Neuronal stem cell (in vitro differentiated cells): ENCODE results near the gene IVD.

Experiments
- DNase-seq: peaks from one replicate; pipeline ENCODE4 v3.0.0-alpha.2; 2013; ENCODE audit warnings: low spot score
- H2AFZ ChIP-seq: one replicate; pipeline ENCODE4 v1.6.1; 2013; ENCODE audit warnings: mild to moderate bottlenecking, low read length, inconsistent platforms
- H2AK5ac ChIP-seq: 2 replicates; pipeline ENCODE4 v1.6.1; 2013; ENCODE audit warnings: low read depth, mild to moderate bottlenecking, inconsistent platforms, low read length, moderate library complexity, mixed read lengths
- H2BK120ac ChIP-seq: 2 replicates; pipeline ENCODE4 v1.6.1; 2013; ENCODE audit warnings: low read depth, mild to moderate bottlenecking, inconsistent platforms, low read length, moderate library complexity, mixed read lengths
- H2BK12ac ChIP-seq: one replicate; pipeline ENCODE4 v1.6.1; 2013; ENCODE audit warnings: low read length, inconsistent platforms
- H2BK15ac ChIP-seq: 2 replicates; pipeline ENCODE4 v1.6.1; 2013; ENCODE audit warnings: mild to moderate bottlenecking, low read length, inconsistent platforms, mixed read lengths
- H2BK5ac ChIP-seq: one replicate; pipeline ENCODE4 v1.6.1; 2013; ENCODE audit warnings: inconsistent platforms, mild to moderate bottlenecking, low read length, moderate library complexity
- H3K14ac ChIP-seq: one replicate; pipeline ENCODE4 v1.6.1; 2013; ENCODE audit warnings: low read length, inconsistent platforms
- H3K18ac ChIP-seq: 2 replicates; pipeline ENCODE4 v1.6.1; 2013; ENCODE audit warnings: low read length, inconsistent platforms
- H3K23ac ChIP-seq: 2 replicates; pipeline ENCODE4 v1.6.1; 2013; ENCODE audit warnings: low read depth, mild to moderate bottlenecking, mixed read lengths, low read length, inconsistent platforms; ENCODE audit not compliant: poor library complexity
- H3K27ac ChIP-seq: replicated peaks from 3 replicates; pipeline ENCODE4 v1.5.1; 2013; ENCODE audit warnings: low read length, inconsistent platforms
- H3K27me3 ChIP-seq, 3 experiments: 2 replicates each; pipeline ENCODE4 v1.6.1; 2013; ENCODE audit warnings: low read length in 3 of 3, mild to moderate bottlenecking in 2 of 3, inconsistent platforms in 1 of 3, low read depth in 1 of 3, mixed read lengths in 1 of 3, moderate library complexity in 1 of 3; ENCODE audit not compliant: control insufficient read depth in 3 of 3, insufficient read depth in 3 of 3
- H3K36me3 ChIP-seq, 2 donors: replicated peaks in 1 of 2; 2 replicates each; pipeline ENCODE4 v1.6.1; 2013; ENCODE audit warnings: low read length in 2 of 2; ENCODE audit not compliant: control insufficient read depth in 2 of 2, insufficient read depth in 2 of 2
- H3K4ac ChIP-seq: 2 replicates; pipeline ENCODE4 v1.6.1; 2013; ENCODE audit warnings: inconsistent platforms, mild to moderate bottlenecking, low read length, moderate library complexity
- H3K4me1 ChIP-seq, 2 donors: 1 replicate in 1 of 2; 2 replicates in 1 of 2; pipeline ENCODE4 v1.6.1; 2013; ENCODE audit warnings: low read length in 2 of 2, low read depth in 1 of 2; ENCODE audit not compliant: control insufficient read depth in 2 of 2, insufficient read depth in 1 of 2
- H3K4me2 ChIP-seq: one replicate; pipeline ENCODE4 v1.6.1; 2013; ENCODE audit warnings: mild to moderate bottlenecking, low read length, inconsistent platforms; ENCODE audit not compliant: insufficient read depth, poor library complexity, severe bottlenecking
- H3K4me3 ChIP-seq, 2 donors: 2 replicates each; pipeline ENCODE4 v1.5.1; 2013; ENCODE audit warnings: low read length in 2 of 2, mild to moderate bottlenecking in 2 of 2, inconsistent platforms in 1 of 2, moderate library complexity in 1 of 2
- H3K79me1 ChIP-seq: one replicate; pipeline ENCODE4 v1.6.1; 2013; ENCODE audit warnings: low read depth, mild to moderate bottlenecking, inconsistent platforms, low read length, moderate library complexity
- H3K9ac ChIP-seq: one replicate; pipeline ENCODE4 v1.6.1; 2013; ENCODE audit warnings: mild to moderate bottlenecking, low read depth, low read length, inconsistent platforms; ENCODE audit not compliant: poor library complexity
- H3K9me3 ChIP-seq, 2 donors: replicated peaks in 1 of 2; 2 replicates each; pipeline versions ENCODE3 to v1.6.1; 2013; ENCODE audit warnings: low read length in 2 of 2, mild to moderate bottlenecking in 2 of 2, inconsistent platforms in 1 of 2, low read depth in 1 of 2, mixed read lengths in 1 of 2, moderate library complexity in 1 of 2; ENCODE audit not compliant: control insufficient read depth in 2 of 2, insufficient read depth in 1 of 2
- H4K8ac ChIP-seq: one replicate; pipeline ENCODE4 v1.6.1; 2013; ENCODE audit warnings: low read depth, mild to moderate bottlenecking, inconsistent platforms, low read length, moderate library complexity
- H4K91ac ChIP-seq: one replicate; pipeline ENCODE4 v1.6.1; 2013; ENCODE audit warnings: low read length, low read depth, mild to moderate bottlenecking, inconsistent platforms; ENCODE audit not compliant: poor library complexity
- WGBS, 2 donors: extraction: QIAGEN DNeasy Blood & Tissue Kit; methylation state at CpG; one replicate each; pipeline ENCODE4 v1.1.7; 2013; ENCODE audit warnings: missing lambda C conversion rate in 2 of 2, mixed read lengths in 1 of 2; ENCODE audit not compliant: insufficient read length in 2 of 2, insufficient replicate concordance in 1 of 2; ENCODE audit errors: extremely low coverage in 2 of 2; 5-methylcytosine and 5-hydroxymethylcytosine counted together

Gene IVD

GRCh38 chr15:40438712-40439111, 33.1 kb downstream of the IVD start:
- Histone ChIP-seq H3K18ac (peak overlapping the region; percentile 73), H3K14ac (no peak overlapping the region), H4K91ac (no peak overlapping the region), H3K27me3 (peaks cover 3 to 60% (median 51%) of the 10 kb centered on the region in 3 experiments), H2AFZ (peak overlapping the region; percentile 85), H3K23ac (peak overlapping the region; percentile 50), H3K27ac (no peak overlapping the region), H2BK12ac (no peak overlapping the region), H2AK5ac (peak overlapping the region; percentile 91), H3K79me1 (peaks cover 12% of the 10 kb centered on the region), H3K9ac (no peak overlapping the region), H3K4ac (no peak overlapping the region), H3K36me3 (no peaks in the 10 kb centered on the region), H3K9me3 (no peaks in the 10 kb centered on the region), H4K8ac (no peak overlapping the region), H2BK120ac (no peak overlapping the region), H2BK15ac (peak overlapping the region; percentile 91), H3K4me3 (no peak overlapping the region), H3K4me1 (peaks cover 37 to 51% of the 10 kb centered on the region in 2 donors), H3K4me2 (no peak overlapping the region), H2BK5ac (peak overlapping the region; percentile 27)
- DNase-seq, result no peak
- WGBS, 2 donors, result no CpG with 5 or more reads among the region's 12 CpGs

- Histone ChIP-seq H2BK12ac (no peak overlapping the region), H3K36me3 (no peaks in the 10 kb centered on the region), H2AK5ac (peak overlapping the region; percentile 91), H3K9ac (no peak overlapping the region), H4K8ac (no peak overlapping the region), H3K4me1 (peaks cover 41 to 58% of the 10 kb centered on the region in 2 donors), H3K4me3 (peak overlapping the region; percentile 75 to 83), H2BK15ac (peak overlapping the region; percentile 91), H2BK5ac (no peak overlapping the region), H3K27ac (no peak overlapping the region), H3K23ac (peak overlapping the region; percentile 37), H3K9me3 (no peaks in the 10 kb centered on the region), H3K4ac (no peak overlapping the region), H3K18ac (peak overlapping the region; percentile 80), H3K14ac (peak overlapping the region; percentile 11), H3K27me3 (peaks cover 3 to 56% (median 48%) of the 10 kb centered on the region in 3 experiments), H2AFZ (peak overlapping the region; percentile 85), H3K79me1 (peaks cover 12% of the 10 kb centered on the region), H4K91ac (no peak overlapping the region), H3K4me2 (peak overlapping the region; percentile 100), H2BK120ac (no peak overlapping the region)
- no CpG with 5 or more reads among the region's 15 CpGs for WGBS, 2 donors
- no peak for DNase-seq
These were observed 33.9 kb downstream of the IVD start for GRCh38 chr15:40439461-40439959.

- Histone ChIP-seq H3K36me3 (no peaks in the 10 kb centered on the region), H3K79me1 (peaks cover 12% of the 10 kb centered on the region), H3K4me3 (peak overlapping the region; percentile 75 to 83), H3K27ac (no peak overlapping the region), H3K27me3 (peaks cover 3 to 49% (median 42%) of the 10 kb centered on the region in 3 experiments), H2BK5ac (no peak overlapping the region), H2BK15ac (peak overlapping the region; percentile 63), H3K9ac (no peak overlapping the region), H3K18ac (peak overlapping the region; percentile 80), H2AFZ (peak overlapping the region; percentile 85), H3K23ac (peak overlapping the region; percentile 37), H3K4me2 (peak overlapping the region; percentile 100), H3K4me1 (peaks cover 43 to 63% of the 10 kb centered on the region in 2 donors), H3K9me3 (no peaks in the 10 kb centered on the region), H3K4ac (no peak overlapping the region), H2AK5ac (peak overlapping the region; percentile 82), H4K8ac (no peak overlapping the region), H2BK12ac (no peak overlapping the region), H4K91ac (peak overlapping the region; percentile 19), H2BK120ac (no peak overlapping the region), H3K14ac (peak overlapping the region; percentile 11)
- DNase-seq, result no peak
- WGBS, 2 donors, result no CpG with 5 or more reads among the region's 35 CpGs
These were observed 34.6 kb downstream of the IVD start for GRCh38 chr15:40439960-40440742.
